HG03095 (cell line): ENCODE data around the gene UBE2N.
A peak's percentile ranks its signal among the peaks of the same experiment; 100 is the strongest.
"Not testable (repeated sequence)": the region's sequence is repeated elsewhere in the genome, so short reads cannot be mapped to it uniquely, and the experiment has no call there.

Source experiments
- ATAC-seq: cut with Tn5 transposase; IDR thresholded peaks from one replicate; pipeline ENCODE4 v1.9.1; 2021; ENCODE audit warnings: moderate library complexity; ENCODE audit not compliant: unreplicated experiment

UBE2N gene

DNA sequence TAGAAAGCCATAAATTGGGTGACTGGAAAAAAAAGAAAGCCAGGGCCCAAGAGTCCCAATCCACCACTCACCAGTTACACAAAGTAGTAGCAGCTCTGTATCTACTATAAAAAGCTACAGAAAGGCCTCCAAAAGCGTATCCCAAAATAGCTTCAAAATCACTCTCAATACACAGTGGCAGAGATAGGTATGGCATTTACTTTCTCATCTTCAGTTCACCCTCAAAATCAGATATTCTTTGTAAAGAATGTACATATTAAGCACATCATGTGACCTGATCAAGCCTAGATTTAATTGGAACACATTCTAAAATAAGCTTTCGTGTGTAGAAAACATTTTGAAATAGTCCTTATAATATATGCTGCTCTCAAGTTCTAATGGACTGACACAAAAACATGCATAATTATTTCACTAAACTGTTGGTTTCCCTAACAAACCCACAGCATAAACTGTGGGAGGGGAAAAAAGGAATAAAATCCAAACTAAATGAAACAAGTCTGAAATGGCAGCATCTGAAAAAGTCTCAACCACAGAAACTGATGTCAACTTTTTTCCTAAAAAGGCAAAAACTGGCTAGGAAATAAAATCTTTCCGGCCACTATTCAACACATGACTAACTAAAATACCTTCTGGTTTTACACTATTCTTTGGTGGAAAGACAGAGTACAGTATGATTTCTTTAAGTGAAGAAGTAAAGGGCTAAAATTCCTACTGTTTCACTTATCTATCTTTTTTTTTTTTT is 25.9 kb downstream of the UBE2N start:
- ATAC-seq = no peak

DNA sequence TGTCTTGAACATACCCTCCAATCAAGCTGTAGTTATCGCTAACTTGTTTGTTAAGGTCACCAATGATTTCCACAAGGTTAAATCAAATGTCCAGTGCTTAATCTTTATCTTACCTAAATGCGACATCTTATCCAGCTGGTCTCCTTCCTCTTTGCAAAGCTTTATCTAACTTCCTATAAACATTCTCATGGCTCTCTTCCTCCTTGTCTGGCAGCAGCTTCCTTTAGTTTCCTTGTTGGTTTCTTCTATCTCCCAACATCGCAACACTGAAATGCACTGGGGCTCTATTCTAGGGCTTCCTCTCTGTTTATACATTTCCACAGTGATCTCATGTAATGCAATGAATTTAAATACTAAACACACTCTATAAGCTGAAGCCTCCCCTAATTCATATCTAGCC is 28.7 kb downstream of the UBE2N start:
- ATAC-seq = no peak

DNA sequence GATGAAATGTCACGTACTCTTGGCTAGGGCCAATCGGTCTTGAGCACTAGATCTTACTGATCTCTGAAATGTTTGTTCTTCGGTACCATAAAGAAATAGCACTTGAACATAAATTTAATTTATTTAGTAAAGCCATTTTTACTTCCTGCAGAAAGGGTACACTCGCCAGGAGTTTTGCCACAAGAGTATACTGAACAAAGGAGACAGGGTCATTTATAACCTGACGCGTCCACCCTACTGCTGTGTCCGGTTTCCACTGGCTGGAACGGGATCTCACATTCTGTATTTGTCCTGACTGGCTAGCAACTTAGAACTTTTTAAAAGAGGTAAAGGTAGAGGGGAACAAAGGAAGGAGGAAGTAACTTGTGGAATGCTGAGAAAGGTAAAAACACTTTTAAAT is 29.4 kb downstream of the UBE2N start:
- not testable (repeated sequence) for ATAC-seq

DNA sequence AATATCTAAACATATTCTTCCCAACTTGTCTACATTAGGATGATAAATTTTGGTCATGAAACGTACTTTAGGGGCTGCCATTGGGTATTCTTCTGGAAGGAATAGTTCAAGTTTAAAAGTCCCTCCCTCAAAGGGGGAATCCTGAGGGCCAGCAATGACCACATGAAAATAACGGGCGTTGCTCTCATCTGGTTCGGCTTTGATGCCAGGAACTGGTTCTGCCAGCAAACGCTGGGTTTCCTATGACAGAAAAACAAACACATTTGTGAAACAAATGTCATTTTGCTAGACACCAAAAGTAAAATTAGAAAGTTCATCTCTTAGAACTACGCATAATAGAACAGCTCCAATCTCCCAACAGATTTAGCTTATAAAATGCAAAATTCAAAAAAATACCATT is 30.7 kb downstream of the UBE2N start:
- ATAC-seq = not testable (repeated sequence)

DNA sequence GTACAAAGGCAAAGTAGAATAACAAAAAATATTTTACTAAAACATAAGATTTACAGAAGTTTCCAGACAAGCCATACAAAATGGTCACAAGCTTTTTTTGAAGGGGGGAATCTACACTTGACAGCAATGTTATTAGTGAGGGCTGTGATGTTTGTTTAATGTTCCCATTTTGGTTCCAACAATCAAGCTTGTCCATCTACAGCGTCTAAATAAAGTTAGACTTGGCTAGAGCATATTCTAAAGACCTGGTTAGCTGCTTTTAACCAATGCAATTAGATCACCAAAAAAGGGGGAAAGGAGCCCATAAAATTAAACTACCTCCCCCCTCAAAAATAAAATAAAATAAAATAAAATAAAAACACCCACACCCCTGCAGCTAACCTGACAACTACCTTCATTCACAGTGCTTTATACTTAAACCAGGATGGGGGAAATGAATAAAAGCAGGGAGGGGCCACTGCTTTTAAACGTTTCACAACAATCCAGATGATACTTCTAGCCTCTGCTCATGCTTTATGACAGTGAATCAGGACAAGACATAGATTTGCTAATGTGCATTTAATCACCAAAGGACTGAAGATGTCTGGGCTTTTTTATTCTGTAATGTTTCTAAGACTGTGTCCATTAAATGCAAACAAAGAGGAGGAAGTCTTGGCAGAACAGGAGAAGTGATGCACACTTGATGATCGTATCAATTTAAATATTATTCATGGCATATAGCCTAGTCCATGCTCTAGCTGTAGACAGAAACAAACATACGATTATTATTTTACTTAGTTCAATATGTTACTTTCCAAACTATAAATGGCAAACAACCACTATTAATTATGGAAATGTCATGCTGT is 32.2 kb downstream of the UBE2N start:
- ATAC-seq = not testable (repeated sequence)

DNA sequence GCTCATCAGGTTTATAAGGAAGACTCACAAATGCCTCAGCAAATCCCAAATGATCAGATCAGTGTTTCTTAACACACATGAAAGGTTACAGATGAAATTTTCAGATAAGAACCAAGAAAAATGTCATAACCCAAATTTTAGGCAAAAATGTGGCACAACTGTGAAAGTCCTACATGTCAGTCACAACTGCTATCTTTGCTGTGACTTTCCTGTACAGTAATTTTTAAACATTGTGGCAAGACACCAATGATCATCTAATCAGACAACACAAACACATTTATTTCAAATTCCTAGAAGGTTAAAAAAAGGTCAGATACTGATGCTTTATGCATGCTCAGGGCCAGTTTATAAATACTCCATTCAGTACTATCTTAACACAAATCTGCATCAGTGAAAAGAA is 32.9 kb downstream of the UBE2N start:
- ATAC-seq = no peak

DNA sequence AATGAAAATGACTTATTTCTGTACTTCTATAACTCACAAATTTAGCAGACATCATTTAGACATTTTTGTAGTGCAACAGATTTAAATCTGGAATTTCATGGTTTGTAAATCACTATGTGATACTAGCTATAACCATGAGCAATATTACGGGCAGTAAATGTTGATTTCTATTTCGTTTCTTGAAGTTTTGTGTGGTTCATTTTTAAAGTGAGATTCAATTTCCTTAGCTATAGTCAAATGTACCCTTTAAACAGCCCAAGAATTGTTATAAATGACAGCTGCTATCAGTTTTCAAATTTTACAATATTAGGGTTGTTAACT is 33.8 kb downstream of the UBE2N start:
- ATAC-seq = no peak

DNA sequence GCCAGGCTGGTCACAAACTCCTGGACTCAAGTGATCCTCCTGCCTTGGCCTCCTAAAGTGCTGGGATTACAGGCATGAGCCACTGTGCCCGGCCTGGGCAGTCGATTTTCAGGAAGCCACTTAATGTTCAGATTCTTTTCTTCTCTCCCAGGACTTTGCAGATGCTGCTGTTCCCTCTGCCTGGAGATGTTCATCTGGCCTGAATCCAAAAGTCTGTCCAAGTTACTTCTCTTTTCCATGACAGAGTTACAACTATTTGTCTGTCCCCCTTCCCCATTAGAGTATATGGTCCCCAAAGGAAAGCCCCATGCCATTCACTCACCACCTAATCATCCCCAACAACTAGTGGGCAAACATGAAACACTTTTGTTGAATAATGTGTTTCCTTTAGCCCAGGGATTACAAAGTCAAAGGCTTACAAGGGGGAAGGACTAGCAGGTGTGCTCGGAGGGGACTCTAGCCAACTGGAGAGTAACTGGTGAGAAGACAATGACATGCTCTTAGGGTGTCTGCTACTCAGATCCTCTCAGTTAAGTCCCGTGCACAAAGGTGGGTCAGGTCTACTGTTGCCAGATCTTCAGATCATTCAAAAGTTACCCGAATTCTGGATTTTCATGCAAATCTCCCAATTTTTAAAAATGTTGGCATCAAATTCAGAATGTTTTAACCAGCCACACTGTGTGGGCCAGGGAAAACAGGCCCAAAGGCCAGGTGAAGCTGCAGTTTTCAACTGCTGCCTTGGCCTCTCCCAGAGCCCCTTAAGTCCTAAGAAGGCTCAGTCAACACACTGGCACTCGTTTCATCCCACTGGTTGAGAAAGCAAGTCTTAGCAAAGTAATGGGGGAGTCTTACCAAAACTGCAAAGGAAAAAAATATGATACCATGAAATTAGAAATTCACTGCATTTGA is 34.4 kb downstream of the UBE2N start:
- no peak for ATAC-seq

DNA sequence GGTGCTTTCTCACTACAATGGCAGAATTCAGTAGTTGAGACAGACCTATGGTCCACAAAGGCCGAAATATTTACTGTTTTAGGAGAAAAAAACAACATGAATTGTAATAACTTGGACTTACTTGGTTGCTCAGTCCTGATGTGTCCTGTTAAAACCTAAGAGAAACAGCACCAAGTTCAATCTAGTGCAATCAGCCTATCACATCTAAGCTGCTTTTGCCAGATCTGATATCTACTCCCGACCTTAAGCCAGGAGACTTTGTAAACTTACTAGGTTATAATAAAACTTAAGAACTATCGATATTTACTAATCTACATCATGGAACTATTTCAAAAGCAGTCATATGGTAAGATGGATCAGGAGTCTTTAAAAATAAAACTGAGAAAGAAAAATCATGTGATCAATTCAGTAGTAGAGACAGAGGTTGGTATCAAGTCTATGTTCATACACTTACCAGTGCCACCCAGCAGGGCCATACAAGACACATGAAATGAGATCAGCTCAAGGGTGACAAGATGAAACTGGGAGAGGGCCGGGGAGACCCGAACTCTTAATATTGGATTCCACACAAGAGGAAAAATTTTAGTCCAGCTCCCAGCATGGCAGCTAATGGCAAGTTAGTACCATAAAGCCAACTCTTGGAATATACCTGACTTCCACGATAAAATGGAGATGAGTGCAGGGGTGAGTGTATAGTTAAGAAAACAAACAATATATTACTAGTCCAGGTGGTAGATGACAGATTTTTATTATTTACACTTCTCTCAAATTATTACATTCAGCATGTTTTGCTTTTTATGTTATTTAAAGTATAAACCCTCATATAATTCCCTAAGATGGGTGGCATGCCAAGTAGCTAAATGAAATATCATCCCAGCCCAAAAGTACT is 36.5 kb downstream of the UBE2N start:
- ATAC-seq = no peak

DNA sequence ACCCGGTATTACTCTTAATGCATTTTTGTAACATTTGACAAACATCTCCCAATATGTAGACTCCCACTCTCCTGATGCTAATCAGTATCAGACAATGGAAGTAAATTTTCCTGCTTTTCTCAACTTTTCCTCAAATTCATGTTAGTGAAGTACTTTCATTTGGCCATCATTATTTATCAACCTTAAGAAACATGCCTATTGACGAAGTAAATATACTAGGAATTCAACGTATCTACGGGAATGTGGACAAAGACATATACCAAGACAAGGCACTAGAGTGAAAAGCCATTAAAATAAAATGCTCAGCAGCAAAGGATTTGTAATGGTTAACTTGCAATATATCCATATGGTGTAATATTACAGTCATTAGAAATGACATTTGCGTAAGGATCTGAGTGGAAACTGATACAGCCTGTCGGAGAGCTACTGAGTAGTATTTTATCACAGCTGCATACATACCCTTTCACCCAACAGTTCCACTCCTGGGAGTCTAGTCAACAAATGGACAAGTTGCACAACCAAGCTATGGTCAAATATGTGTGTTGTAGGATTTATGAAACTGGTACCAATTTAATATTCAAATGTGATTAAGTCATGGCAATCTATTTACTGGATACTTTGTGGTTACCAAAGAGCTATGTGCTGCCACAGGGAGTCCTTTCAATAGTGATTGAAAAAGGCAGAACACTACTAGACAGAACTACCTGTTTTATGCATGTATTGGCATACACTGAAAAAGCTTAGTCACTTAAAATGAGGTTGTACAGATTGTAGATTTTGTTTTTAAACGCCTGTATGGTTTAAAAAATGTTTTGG is 37.6 kb downstream of the UBE2N start:
- no peak for ATAC-seq

DNA sequence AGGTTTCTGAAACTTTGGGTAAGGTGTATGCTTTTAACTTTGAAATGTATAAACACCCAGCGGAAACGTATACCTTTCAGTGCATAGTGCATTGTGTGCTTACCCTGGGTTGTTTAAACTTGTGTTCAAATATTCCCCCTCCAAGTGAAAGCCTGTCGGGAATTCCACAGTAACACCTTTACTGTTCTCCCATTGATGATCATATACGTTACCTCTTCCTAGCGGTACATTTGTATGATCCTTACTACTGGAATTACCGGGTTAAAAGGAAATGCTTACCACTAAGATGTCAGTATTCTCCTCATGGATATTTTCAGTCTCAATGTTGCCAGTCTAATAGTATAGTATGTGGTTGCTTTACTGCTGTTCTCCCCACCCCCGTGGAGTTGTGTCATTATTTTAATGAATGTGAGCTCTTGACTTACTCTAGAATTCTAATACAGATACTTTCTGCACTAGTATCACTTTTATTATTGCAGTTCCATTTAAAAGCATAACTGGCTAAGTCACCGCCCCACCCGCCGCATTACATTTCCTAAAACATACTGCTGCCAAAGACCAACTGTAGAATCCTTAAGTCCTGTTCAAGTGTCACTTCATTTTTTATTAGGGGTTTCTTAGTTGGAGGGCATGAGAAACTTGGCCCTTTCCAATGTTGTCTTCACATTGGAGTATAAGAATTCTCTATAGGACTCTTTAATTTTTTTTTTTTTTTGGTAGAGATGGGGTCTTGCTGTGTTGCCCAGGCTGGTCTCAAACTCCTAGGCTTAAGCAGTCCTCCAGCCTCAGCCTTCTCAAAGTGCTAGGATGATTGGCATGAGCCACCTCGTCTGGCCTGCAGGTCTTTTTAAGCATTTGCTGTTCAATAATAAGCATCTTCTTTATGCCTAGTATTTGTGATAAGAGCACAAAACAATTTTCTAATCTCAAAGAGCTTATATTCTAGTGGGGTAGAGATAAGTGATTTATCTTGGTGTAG is 39.1 kb downstream of the UBE2N start:
- ATAC-seq = no peak

DNA sequence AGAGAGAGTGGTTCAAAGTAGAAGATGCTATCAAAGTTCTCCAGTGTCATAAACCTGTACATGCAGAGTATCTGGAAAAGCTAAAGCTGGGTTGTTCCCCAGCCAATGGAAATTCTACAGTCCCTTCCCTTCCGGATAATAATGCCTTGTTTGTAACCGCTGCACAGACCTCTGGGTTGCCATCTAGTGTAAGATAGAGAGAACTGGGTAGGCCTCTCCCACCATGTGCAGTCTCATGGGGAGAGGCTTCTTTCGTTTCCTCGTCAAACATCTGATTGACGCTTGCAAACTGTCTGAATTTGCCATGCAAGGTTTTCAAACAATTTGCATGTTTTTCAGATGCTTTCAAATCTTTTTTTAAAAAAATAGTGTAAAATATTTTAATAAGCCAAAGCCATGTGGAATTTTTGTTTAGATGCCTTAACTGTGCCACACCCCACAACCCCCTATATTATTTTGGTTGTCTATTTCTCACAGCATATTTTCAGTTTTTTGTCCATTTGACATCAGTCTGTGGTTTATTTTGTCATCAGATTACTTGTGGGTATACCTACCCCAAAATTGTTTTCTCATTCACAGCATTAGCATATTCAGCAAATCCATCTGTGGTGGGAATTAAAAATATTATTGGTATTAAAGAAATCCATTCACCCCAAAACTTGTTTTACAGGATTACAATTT is 42.4 kb downstream of the UBE2N start:
- peak; percentile 83 for ATAC-seq

DNA sequence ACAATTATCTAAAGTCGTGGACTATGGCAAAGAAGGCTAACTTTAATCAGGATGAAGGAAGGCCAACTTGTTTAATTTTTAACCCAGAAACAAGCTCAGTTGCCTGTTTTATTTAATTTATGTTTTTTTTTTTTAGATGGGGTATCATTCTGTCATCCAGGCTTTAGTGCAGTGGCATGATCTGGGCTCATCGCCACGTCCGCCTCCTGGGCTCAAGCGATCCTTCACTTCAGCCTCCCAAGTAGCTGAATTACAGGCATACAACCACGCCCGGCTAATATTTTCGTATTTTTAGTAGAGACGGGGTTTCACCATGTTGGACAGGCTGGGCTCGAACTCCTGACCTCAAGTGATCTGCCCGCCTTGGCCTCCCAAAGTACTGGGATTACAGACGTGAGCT is 44.3 kb downstream of the UBE2N start:
- ATAC-seq = no peak

DNA sequence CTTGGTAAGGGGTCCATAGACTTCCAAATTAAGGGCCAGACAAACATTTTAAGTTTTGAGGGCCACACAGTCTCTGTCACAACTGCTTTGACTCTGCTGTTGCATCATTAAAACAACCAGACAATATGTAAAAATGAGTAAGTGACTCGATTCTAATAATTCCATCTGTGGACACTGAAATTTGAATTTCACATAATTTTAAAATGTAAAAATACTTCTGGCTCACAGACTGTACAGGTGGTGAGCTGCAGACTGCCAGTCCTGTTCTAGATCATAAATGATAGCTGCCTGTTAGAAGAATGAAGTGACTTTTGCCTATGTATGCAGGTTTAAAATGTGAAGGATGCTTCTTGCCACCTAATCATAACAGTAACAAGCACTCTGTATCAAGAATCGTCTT is 48.3 kb downstream of the UBE2N start:
- no peak for ATAC-seq

DNA sequence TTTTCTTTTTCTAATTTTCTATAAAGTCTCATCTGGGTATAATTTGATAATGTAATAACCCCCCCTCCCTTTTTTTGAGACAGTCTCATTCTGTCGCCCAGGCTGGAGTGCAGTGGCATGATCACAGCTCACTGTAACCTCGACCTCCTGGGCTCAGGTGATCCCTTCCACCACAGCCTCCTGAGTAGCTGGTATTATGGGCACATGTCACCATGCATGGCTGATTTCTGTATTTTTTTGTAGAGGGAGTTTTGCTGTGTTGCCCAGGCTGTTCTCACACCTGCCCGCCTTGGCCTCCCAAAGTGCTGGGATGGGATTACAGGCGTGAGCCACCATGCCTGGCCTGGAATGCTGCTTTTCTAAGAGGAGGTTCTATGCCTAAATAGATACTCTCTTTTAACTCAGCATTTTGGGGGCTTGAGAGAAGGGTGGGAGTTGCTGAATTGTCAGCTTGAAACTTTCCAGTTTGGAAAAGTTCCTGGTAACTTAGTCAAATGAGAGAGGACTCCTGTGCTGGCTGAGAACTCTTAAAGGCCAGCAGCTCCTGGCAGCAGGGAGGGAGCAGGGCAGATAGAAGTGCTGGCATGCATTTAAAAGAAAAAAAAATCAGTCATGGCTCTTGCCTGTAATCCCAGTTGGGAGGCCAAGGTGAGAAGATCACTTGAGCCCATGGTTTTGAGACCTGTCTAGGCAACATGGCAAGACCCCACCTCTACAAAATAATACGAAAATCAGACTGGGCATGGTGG is 51.0 kb downstream of the UBE2N start:
- no peak for ATAC-seq

DNA sequence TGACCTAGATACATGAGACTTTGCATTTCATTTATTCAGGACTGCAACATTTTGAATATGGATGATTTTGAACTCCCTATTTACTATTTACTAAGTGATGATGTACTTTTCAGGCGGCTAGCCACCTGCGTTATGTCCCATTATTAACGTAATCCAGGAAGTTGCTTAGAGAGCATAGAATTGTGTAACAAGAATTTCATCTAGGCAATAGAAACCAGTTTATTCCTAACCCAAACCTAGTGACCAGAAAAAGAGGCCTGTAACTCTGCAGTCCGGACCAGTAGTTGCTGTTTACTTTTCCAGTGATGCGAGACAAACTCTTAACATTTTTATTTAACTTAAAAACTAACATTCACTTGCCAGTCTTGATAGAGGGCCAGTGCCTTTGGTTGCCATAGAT is 51.7 kb downstream of the UBE2N start:
- no peak for ATAC-seq

DNA sequence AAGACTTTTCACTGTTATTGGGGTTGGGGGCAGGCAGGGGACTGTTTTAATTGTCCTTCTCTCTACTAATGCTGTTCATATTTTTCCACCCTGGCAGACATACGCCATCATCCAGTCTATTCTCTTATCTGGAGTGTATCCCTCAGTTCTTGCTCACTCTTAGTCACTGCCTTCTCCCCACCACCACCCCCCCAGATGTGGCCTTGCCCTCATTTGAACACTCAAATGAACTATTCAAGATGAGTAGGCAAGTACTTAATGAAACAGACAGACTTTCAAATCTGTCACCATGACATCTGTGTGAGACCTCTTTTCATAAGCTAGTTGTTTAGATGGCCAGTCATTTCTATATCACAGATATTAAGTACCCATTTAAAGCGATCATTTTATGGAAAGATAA is 54.0 kb downstream of the UBE2N start:
- no peak for ATAC-seq
